Prostate gland (tissue), 2 donors: ENCODE measurements around the gene KERA.

ENCODE experiments used
- POLR2A ChIP-seq: fragments of 450-650 bp; IDR thresholded peaks from one replicate; pipeline ENCODE4 v1.6.1; 2016; ENCODE audit warnings: antibody characterized with exemption, mild to moderate bottlenecking
- POLR2AphosphoS5 ChIP-seq: sonication (generic); formaldehyde crosslinking; IDR thresholded peaks from one replicate; pipeline ENCODE4 v1.6.1; 2017; ENCODE audit warnings: antibody characterized with exemption
- TF ChIP-seq, protein P1 (sequence below), 4 experiments: fragments of 200-600 bp in 2 of 4; fragments of 450-650 bp in 2 of 4; sonication (generic) in 2 of 4; IDR thresholded peaks; 1 replicate in 3 of 4; 2 replicates in 1 of 4; pipeline ENCODE4 v1.5.1; 2016 to 2019; ENCODE audit warnings: antibody characterized with exemption in 4 of 4, mild to moderate bottlenecking in 2 of 4, moderate library complexity in 2 of 4

DNA sequence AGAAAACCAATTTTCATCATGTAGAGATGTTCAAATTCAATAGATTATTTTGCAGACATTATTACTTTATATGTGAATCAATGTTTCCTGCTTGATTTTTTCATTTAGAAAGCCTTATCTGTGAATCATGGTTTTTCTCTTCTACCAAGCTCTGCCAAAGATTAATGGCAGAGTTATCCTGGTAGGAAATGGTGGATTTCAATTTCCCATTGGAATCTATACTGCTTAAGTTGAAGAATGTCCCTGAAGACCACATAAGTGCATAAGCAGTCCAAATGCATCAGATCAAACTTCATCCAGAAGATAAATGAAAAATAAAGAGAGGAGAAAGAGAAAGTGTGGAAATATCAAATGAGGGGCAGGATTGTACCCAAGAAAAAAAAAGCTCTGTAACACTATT lies 48.5 kb upstream of the KERA start:
- no peak for TF ChIP-seq POLR2A
- TF ChIP-seq, protein P1, sequence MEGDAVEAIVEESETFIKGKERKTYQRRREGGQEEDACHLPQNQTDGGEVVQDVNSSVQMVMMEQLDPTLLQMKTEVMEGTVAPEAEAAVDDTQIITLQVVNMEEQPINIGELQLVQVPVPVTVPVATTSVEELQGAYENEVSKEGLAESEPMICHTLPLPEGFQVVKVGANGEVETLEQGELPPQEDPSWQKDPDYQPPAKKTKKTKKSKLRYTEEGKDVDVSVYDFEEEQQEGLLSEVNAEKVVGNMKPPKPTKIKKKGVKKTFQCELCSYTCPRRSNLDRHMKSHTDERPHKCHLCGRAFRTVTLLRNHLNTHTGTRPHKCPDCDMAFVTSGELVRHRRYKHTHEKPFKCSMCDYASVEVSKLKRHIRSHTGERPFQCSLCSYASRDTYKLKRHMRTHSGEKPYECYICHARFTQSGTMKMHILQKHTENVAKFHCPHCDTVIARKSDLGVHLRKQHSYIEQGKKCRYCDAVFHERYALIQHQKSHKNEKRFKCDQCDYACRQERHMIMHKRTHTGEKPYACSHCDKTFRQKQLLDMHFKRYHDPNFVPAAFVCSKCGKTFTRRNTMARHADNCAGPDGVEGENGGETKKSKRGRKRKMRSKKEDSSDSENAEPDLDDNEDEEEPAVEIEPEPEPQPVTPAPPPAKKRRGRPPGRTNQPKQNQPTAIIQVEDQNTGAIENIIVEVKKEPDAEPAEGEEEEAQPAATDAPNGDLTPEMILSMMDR (IDR thresholded peaks at IDR 0.05): no peak
- TF ChIP-seq POLR2AphosphoS5: no peak
